ENCODE data around the gene SLC13A3. TPM values are rescaled to one million over a fixed set of nuclear protein-coding genes. Genes with fewer than 3 reads are reported as not detected.

Gene SLC13A3
- total RNA-seq, 2 experiments from 2014 or later, result not detected

DNA sequence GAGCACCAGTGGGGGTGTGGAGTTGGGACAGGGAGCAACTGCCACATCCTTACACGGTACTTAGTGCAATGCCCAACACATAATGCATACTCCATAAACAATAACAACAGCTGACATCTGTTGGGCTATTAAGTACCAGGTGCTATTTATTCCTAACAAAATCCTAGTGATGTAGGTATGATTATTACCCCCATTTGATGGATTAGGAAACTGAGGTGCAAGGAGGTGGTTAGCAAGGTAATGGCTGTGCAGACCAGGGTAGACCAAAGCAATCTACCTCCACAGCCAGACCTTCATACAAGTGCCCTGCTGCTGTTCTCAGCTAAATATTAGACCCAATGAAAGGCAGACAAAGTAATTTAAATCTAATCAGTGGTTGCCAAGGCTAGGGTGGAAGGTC is 36.8 kb downstream of the SLC13A3 start:
- DNase-seq, result no peak
- POLR2A ChIA-PET, result no interaction called here
- Mint-ChIP-seq H3K36me3 (ENCODE audit: low read depth) (no peaks in the 10 kb centered on the region), H3K27ac (no peak overlapping the region), H3K4me1 (ENCODE audit: low read depth) (no peaks in the 10 kb centered on the region), H3K9me3 (no peaks in the 10 kb centered on the region), H3K27me3 (peaks cover 6% of the 10 kb centered on the region), H3K4me3 (no peak overlapping the region)
- intact Hi-C loops (cut with micrococcal nuclease), result no loop called here
- ATAC-seq, result no peak
- CTCF ChIA-PET, result interaction anchor here (0.6 kb wide), 1 partner anchor 294 kb away, joined by 3 read pairs; no protein-coding TSS in a partner anchor
- no peak for TF ChIP-seq CTCF (IDR thresholded peaks at IDR 0.05)

- ATAC-seq (no peak), DNase-seq (no peak)
- Mint-ChIP-seq H3K27me3 (peaks cover 3% of the 10 kb centered on the region), H3K9me3 (no peaks in the 10 kb centered on the region), H3K4me1 (ENCODE audit: low read depth) (no peaks in the 10 kb centered on the region), H3K36me3 (ENCODE audit: low read depth) (no peaks in the 10 kb centered on the region), H3K27ac (no peak overlapping the region), H3K4me3 (no peak overlapping the region)
- intact Hi-C loops (cut with micrococcal nuclease), result no loop called here
- no peak for TF ChIP-seq CTCF (IDR thresholded peaks at IDR 0.05)
- CTCF ChIA-PET, result no interaction called here
- POLR2A ChIA-PET, result no interaction called here
These were observed 41.1 kb downstream of the SLC13A3 start for GRCh38 chr20:46610145-46610544.

DNA sequence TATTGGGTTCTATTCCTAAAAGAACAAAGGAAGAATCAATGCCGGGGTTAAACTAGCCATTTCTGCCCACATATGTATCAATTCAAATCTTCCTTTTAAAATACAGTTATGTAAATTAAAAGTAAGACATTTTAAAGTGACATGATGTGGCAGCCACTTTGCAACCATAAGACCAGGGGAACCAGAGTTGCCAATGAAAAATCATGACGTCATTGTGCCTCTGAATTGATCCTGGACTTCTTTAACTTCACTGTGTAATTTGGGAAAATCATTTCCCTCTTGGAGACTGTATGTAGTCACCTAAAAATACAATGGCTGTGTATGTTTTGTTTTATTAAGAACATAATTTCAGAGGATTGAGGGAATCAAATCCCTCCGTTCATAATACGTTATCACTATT is 42.2 kb downstream of the SLC13A3 start:
- CTCF ChIA-PET, result no interaction called here
- H3K4me1 Mint-ChIP-seq (ENCODE audit: low read depth), result no peaks in the 10 kb centered on the region
- intact Hi-C loops (cut with micrococcal nuclease), result no loop called here
- TF ChIP-seq CTCF (IDR thresholded peaks at IDR 0.05), result no peak
- H3K9me3 Mint-ChIP-seq, result no peaks in the 10 kb centered on the region
- no peak for DNase-seq
- POLR2A ChIA-PET, result no interaction called here
- peaks cover 3% of the 10 kb centered on the region for H3K27me3 Mint-ChIP-seq
- H3K27ac Mint-ChIP-seq, result no peak overlapping the region
- H3K4me3 Mint-ChIP-seq, result no peak overlapping the region
- no peaks in the 10 kb centered on the region for H3K36me3 Mint-ChIP-seq (ENCODE audit: low read depth)
- no peak for ATAC-seq

DNA sequence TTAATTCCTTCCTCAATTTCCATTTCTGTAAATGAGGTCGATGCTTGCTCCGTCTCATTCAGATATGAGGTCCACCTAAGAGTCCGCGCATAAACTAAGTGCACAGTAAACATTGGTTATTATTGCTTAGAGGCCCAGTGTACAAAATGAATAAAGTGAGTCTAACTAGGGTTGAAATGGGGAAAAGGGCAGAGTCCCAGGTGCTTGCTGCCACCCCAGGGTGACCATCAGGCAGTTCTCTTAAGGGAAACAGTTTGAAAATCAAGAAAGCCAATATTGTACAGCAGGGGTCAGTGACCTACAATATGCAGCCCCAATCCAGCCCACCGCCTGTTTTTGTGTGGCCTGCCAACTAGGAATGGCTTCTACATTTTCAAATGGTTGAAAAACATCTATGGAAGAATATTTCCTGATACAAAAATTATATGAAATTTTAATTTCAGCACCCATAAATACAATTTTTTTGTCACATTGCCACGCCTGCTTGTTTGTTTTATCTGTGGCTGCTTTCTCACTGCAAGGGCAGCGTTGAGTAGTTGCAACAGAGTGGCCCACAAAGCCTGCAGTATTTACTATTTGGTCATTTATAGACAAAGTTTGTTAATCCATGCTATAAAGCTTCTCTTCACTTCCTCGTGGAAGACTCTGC is 43.3 kb downstream of the SLC13A3 start:
- intact Hi-C loops (cut with micrococcal nuclease), result no loop called here
- ATAC-seq (no peak), DNase-seq (no peak)
- Mint-ChIP-seq H3K36me3 (ENCODE audit: low read depth) (no peaks in the 10 kb centered on the region), H3K27ac (no peak overlapping the region), H3K4me1 (ENCODE audit: low read depth) (no peaks in the 10 kb centered on the region), H3K4me3 (no peak overlapping the region), H3K9me3 (no peaks in the 10 kb centered on the region), H3K27me3 (peaks cover 3% of the 10 kb centered on the region)
- POLR2A ChIA-PET, result no interaction called here
- CTCF ChIA-PET, result no interaction called here
- TF ChIP-seq CTCF (IDR thresholded peaks at IDR 0.05), result no peak

- intact Hi-C loops (cut with micrococcal nuclease), result no loop called here
- ATAC-seq, result no peak
- POLR2A ChIA-PET, result no interaction called here
These were observed 43.9 kb downstream of the SLC13A3 start for GRCh38 chr20:46607191-46607848.

More at GRCh38 chr20:46607191-46607848, 43.9 kb downstream of the SLC13A3 start:
- no peak for DNase-seq
- CTCF ChIA-PET, result no interaction called here
- Mint-ChIP-seq H3K27ac (no peak overlapping the region), H3K4me1 (ENCODE audit: low read depth) (no peaks in the 10 kb centered on the region), H3K27me3 (peaks cover 1% of the 10 kb centered on the region), H3K4me3 (no peak overlapping the region), H3K36me3 (ENCODE audit: low read depth) (no peaks in the 10 kb centered on the region), H3K9me3 (no peaks in the 10 kb centered on the region)
- no peak for TF ChIP-seq CTCF (IDR thresholded peaks at IDR 0.05)

All from activated CD8-positive, alpha-beta T cell treated with anti-CD3 and anti-CD28 coated beads for 36 hours (primary cell).